HG03066 (cell line): ENCODE data around the gene SLA2.
"Not testable (repeated sequence)": the region's sequence is repeated elsewhere in the genome, so short reads cannot be mapped to it uniquely, and the experiment has no call there.

Experiments used
- ATAC-seq: cut with Tn5 transposase; IDR thresholded peaks from one replicate; pipeline ENCODE4 v1.9.1; 2021; ENCODE audit warnings: low read depth; ENCODE audit not compliant: unreplicated experiment

Gene SLA2

GRCh38 chr20:36647196-36648121 is 1.5 kb upstream of the SLA2 start:
- ATAC-seq: no peak

GRCh38 chr20:36646678-36647077 is 682 bp upstream of the SLA2 start:
- no peak for ATAC-seq

- no peak for ATAC-seq
These were observed 643 bp downstream of the SLA2 start for GRCh38 chr20:36645353-36645752.

- ATAC-seq: no peak
These were observed 1.3 kb downstream of the SLA2 start for GRCh38 chr20:36644706-36645095.

- no peak for ATAC-seq
These were observed 1.8 kb downstream of the SLA2 start for GRCh38 chr20:36644032-36644705.

- no peak for ATAC-seq
These were observed 3.9 kb downstream of the SLA2 start for GRCh38 chr20:36642136-36642535.

GRCh38 chr20:36641506-36641843 is 4.5 kb downstream of the SLA2 start:
- ATAC-seq: no peak

GRCh38 chr20:36638876-36639400 is 7.1 kb downstream of the SLA2 start:
- ATAC-seq: not testable (repeated sequence)

- ATAC-seq: no peak
These were observed 11.7 kb downstream of the SLA2 start for GRCh38 chr20:36634342-36634741.

- ATAC-seq: no peak
These were observed 12.7 kb downstream of the SLA2 start for GRCh38 chr20:36633285-36633772.

GRCh38 chr20:36632487-36633284 is 13.3 kb downstream of the SLA2 start:
- ATAC-seq: no peak

GRCh38 chr20:36632147-36632486 is 13.9 kb downstream of the SLA2 start:
- no peak for ATAC-seq

GRCh38 chr20:36631646-36632045 is 14.3 kb downstream of the SLA2 start:
- ATAC-seq: no peak

- no peak for ATAC-seq
These were observed 16.0 kb downstream of the SLA2 start for GRCh38 chr20:36629719-36630681.

- no peak for ATAC-seq
These were observed 17.9 kb downstream of the SLA2 start for GRCh38 chr20:36628076-36628475.

GRCh38 chr20:36624944-36625324 is 21.1 kb downstream of the SLA2 start:
- no peak for ATAC-seq

GRCh38 chr20:36624068-36624943 is 21.7 kb downstream of the SLA2 start:
- no peak for ATAC-seq

GRCh38 chr20:36623444-36623843 is 22.6 kb downstream of the SLA2 start:
- ATAC-seq: no peak

- ATAC-seq: no peak
These were observed 25.1 kb downstream of the SLA2 start for GRCh38 chr20:36620917-36621316.
